VCaP (cell line): Measurements from ENCODE around the gene CHERP.

Experiments
- H3K27ac ChIP-seq: fragments of 450-650 bp; 2 replicates; pipeline ENCODE4 v1.5.1; 2017
- TF ChIP-seq, protein P1 (sequence below): fragments of 450-650 bp; conservative IDR thresholded peaks from 2 replicates; pipeline ENCODE4 v1.5.1; 2017; ENCODE audit warnings: mild to moderate bottlenecking, moderate library complexity

CHERP gene

GRCh38 chr19:16497042-16497441 is 45.2 kb downstream of the CHERP start:
- peak overlapping the region; percentile 83 for H3K27ac ChIP-seq
- TF ChIP-seq, protein P1, sequence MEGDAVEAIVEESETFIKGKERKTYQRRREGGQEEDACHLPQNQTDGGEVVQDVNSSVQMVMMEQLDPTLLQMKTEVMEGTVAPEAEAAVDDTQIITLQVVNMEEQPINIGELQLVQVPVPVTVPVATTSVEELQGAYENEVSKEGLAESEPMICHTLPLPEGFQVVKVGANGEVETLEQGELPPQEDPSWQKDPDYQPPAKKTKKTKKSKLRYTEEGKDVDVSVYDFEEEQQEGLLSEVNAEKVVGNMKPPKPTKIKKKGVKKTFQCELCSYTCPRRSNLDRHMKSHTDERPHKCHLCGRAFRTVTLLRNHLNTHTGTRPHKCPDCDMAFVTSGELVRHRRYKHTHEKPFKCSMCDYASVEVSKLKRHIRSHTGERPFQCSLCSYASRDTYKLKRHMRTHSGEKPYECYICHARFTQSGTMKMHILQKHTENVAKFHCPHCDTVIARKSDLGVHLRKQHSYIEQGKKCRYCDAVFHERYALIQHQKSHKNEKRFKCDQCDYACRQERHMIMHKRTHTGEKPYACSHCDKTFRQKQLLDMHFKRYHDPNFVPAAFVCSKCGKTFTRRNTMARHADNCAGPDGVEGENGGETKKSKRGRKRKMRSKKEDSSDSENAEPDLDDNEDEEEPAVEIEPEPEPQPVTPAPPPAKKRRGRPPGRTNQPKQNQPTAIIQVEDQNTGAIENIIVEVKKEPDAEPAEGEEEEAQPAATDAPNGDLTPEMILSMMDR = no peak

DNA sequence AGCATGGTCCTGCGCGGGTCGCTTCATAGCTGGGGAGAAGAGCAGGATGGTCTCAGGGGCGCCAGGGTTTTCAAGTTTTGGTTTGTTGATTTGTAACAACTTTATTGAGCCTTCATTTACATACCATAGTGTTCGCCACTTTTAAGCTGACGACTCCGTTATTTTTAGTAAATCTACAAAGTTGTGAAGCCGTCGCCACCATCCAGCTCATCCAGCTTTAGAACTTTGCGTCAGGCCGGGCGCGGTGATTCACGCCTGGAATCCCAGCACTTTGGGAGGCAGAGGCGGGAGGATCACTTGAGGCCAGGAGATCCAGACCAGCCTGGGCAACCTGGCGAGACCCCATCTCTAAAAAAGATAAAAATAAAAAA is 45.6 kb downstream of the CHERP start:
- TF ChIP-seq, protein P1 = no peak
- peak overlapping the region; percentile 83 for H3K27ac ChIP-seq

DNA sequence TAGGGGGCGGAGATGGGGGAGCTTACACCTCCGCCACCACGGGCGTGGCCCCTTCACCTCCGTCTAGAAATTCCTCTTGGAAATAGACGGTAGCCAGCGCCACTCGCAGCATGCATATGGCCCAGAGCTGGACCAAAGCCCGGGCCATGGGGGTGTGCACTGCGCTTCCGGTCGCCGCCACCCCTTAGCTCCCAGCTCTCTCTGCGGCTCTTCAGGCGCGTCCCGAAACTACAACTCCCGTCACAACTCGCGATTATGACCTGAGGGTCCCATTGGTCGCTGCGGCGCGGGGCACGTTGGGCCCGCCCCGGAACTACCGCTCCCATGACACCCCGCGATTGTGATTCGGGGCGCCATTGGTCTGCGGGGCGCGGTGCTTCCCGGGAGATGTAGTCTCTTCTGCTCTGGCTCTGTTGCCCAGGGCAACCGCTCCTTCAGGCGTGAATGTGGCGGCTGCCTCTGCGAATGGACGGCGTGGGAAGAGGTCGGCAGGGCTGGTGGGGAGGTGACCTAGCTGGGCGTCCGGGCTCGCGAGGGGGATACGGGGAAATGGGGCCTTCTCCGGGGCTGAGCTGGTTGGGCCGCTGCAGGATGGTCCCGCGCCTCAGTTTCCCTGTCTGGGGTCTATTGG is 46.1 kb downstream of the CHERP start, which contains the start of the genes C19orf44 and CALR3:
Gene C19orf44, plus strand, starts transcription at position 413 of the 631 bp plus-strand sequence. CDS start 4,399 bp downstream, outside the sequence.
Gene CALR3, minus strand, starts transcription at position 186 of the 631 bp plus-strand sequence. Its CDS starts 38 bp downstream, at position 148.
- peak within 1 kb of the TSS; percentile 83 for H3K27ac ChIP-seq

DNA sequence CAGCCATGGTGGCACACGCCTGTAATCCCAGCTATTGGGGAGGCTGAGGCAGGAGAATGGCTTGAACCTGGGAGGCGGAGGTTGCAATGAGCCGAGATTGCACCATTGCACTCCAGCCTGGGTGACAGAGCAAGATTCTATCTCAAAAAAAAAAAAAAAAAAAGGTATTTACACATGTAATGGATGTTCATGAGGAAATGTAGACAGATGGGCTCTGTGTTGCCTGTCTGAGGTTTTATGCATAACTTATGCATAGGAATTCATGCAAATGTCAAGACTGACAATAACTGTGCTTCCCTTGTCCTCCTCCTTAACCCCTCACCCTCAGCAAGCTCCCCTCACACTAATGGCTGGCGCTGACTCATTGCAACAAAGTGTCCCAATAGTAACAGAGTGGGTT is 55.8 kb downstream of the CHERP start:
- peak overlapping the region; percentile 84; the same call in 1 of the 2 replicates for H3K27ac ChIP-seq

More for the DNA sequence above, 46.1 kb downstream of the CHERP start, which contains the start of the genes C19orf44 and CALR3:
- TF ChIP-seq, protein P1 = no peak; the same call in 1 of the 2 replicates

GRCh38 chr19:16482745-16483144 is 59.5 kb downstream of the CHERP start:
- TF ChIP-seq, protein P1 = no peak
- no peak overlapping the region for H3K27ac ChIP-seq

- TF ChIP-seq, protein P1 = no peak
- H3K27ac ChIP-seq = no peak overlapping the region
Measured at GRCh38 chr19:16477311-16477710, 64.9 kb downstream of the CHERP start.

- TF ChIP-seq, protein P1 = no peak
- H3K27ac ChIP-seq = no peak overlapping the region
Measured at GRCh38 chr19:16476401-16476800, 65.8 kb downstream of the CHERP start.

DNA sequence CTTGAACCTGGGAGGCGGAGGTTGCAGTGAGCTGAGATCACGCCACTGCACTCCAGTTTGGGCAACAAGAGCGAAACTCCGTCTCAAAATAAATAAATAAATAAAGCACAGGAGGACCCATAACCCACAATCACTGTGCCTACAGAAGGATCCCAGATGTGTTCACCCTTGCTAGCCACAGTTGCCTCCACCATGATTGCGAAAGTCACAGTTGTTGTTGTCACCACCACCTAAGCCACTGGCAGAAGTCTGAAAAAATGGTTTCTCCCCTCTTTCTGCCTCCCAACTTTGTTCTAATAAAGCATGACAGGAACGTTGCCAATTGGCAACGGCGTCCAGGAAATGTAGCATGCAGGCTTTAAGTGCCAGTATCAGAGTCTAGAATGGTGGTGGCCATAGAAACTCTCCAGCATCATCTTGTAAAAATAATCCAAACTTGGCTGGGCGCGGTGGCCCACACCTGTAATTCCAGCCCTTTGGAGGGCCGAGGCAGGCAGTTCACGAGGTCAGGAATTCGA is 68.3 kb downstream of the CHERP start:
- TF ChIP-seq, protein P1 = no peak
- peak overlapping the region; percentile 91 for H3K27ac ChIP-seq
